ENCODE data around the gene SSBP1.

DNA sequence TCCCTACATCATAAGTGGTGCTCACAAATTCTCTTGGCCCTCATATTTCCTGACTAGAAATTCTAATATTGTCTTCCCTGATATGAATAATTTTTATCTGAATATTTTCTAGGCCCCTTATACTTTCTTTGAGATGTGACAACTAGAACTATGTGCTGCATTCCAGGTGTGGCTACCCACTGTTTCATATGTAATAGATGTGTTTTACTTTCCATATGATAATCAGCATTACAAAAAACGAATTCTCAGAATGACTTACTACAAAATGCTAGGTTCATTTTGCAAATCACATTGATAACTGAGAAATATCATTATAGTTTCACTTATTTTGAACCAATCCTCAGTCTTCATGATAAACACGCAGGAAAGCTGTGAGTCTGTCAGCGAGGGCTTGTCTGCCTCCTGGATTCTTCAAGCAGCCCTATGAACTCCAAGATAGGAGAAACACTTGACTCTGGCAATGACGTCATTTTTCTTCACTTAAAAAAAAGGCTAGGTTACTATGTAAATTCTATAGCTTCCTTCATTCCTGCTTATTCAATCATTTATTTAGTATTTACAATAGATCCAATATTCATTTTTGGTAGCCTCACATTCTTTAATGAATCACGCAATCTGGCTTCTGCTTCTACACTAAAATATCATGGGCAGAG is 25.4 kb upstream of the SSBP1 start:
- TF ChIP-seq CTCF (IDR thresholded peaks at IDR 0.05) (no peak), ZFX (IDR thresholded peaks at IDR 0.05; ENCODE audit: borderline replicate concordance) (no peak)
